ENCODE results near the gene DLGAP1. TPM values are rescaled to one million over a fixed set of nuclear protein-coding genes. Genes with fewer than 3 reads are reported as not detected.

Gene DLGAP1
- total and polyA plus RNA-seq, 2 of the 13 experiments (the other 11 are each of a cell fraction or from before 2014, with no cell fraction given): 0.01 TPM; not detected in 1

- peak; percentile 35; the same call in 1 of the 2 replicates for TF ChIP-seq ZNF281 (CRISPR knock-in tag; IDR thresholded peaks at IDR 0.05; ENCODE audit: borderline replicate concordance)
- peak; percentile 92 for TF ChIP-seq ARID5B (CRISPR knock-in tag; IDR thresholded peaks at IDR 0.05)
- TF ChIP-seq ZNF878 (CRISPR knock-in tag; IDR thresholded peaks at IDR 0.05): peak; percentile 12; the same call in 1 of the 2 replicates
- TF ChIP-seq PHF21A (CRISPR knock-in tag; IDR thresholded peaks at IDR 0.05): peak; percentile 56
- TF ChIP-seq ZNF747 (CRISPR knock-in tag; IDR thresholded peaks at IDR 0.05; ENCODE audit: borderline replicate concordance): no peak
- TF ChIP-seq ZNF703 (CRISPR knock-in tag; IDR thresholded peaks at IDR 0.05; ENCODE audit: borderline replicate concordance): 0 out of 2 replicates have a peak, but pooled peaks have one; percentile 74
- TF ChIP-seq EP300 (IDR thresholded peaks at IDR 0.05; ENCODE audit: low read depth in 2 of 2, low read length in 2 of 2): peak; percentile 47 to 95; a peak in 2 of 4 replicates
- peak; percentile 86 for TF ChIP-seq EP300 (CRISPR knock-in tag; IDR thresholded peaks at IDR 0.05; ENCODE audit: borderline replicate concordance)
- TF ChIP-seq, protein P1, sequence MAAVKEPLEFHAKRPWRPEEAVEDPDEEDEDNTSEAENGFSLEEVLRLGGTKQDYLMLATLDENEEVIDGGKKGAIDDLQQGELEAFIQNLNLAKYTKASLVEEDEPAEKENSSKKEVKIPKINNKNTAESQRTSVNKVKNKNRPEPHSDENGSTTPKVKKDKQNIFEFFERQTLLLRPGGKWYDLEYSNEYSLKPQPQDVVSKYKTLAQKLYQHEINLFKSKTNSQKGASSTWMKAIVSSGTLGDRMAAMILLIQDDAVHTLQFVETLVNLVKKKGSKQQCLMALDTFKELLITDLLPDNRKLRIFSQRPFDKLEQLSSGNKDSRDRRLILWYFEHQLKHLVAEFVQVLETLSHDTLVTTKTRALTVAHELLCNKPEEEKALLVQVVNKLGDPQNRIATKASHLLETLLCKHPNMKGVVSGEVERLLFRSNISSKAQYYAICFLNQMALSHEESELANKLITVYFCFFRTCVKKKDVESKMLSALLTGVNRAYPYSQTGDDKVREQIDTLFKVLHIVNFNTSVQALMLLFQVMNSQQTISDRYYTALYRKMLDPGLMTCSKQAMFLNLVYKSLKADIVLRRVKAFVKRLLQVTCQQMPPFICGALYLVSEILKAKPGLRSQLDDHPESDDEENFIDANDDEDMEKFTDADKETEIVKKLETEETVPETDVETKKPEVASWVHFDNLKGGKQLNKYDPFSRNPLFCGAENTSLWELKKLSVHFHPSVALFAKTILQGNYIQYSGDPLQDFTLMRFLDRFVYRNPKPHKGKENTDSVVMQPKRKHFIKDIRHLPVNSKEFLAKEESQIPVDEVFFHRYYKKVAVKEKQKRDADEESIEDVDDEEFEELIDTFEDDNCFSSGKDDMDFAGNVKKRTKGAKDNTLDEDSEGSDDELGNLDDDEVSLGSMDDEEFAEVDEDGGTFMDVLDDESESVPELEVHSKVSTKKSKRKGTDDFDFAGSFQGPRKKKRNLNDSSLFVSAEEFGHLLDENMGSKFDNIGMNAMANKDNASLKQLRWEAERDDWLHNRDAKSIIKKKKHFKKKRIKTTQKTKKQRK (IDR thresholded peaks at IDR 0.05; ENCODE audit: low read length): no peak
- peak; percentile 56 for TF ChIP-seq NR2F1 (CRISPR knock-in tag; IDR thresholded peaks at IDR 0.05)
- peak; percentile 79; the same call in 1 of the 2 replicates for TF ChIP-seq NFKBIZ (CRISPR knock-in tag; IDR thresholded peaks at IDR 0.05)
- peak; percentile 90; the same call in 1 of the 2 replicates for TF ChIP-seq SOX5 (CRISPR knock-in tag; IDR thresholded peaks at IDR 0.05; ENCODE audit: borderline replicate concordance)
- peak; percentile 89 for TF ChIP-seq ZNF710 (CRISPR knock-in tag; IDR thresholded peaks at IDR 0.05; ENCODE audit: borderline replicate concordance)
- 0 out of 2 replicates have a peak, but pooled peaks have one; percentile 60 for TF ChIP-seq NCOA1 (CRISPR knock-in tag; IDR thresholded peaks at IDR 0.05)
Measured at GRCh38 chr18:3595369-3596273, 859.5 kb downstream of the DLGAP1 start (continued).

Measured in HepG2 (cell line).